Fibroblast of lung (primary cell): Measurements from ENCODE around the gene LRP5.

Source experiments
- EZH2 ChIP-seq: IDR thresholded peaks from 2 replicates; pipeline ENCODE4 v1.5.1; 2012; ENCODE audit warnings: low read length, control low read depth, mild to moderate bottlenecking; ENCODE audit errors: missing control alignments
- TF ChIP-seq, protein P1 (sequence below), 2 donors: IDR thresholded peaks in 1 of 2; conservative IDR thresholded peaks in 1 of 2; 1 replicate in 1 of 2; 2 replicates in 1 of 2; pipeline ENCODE4 v1.5.1; 2011 to 2012; ENCODE audit warnings: low read length in 2 of 2, control low read depth in 1 of 2, inconsistent platforms in 1 of 2, low read depth in 1 of 2, mild to moderate bottlenecking in 1 of 2

DNA sequence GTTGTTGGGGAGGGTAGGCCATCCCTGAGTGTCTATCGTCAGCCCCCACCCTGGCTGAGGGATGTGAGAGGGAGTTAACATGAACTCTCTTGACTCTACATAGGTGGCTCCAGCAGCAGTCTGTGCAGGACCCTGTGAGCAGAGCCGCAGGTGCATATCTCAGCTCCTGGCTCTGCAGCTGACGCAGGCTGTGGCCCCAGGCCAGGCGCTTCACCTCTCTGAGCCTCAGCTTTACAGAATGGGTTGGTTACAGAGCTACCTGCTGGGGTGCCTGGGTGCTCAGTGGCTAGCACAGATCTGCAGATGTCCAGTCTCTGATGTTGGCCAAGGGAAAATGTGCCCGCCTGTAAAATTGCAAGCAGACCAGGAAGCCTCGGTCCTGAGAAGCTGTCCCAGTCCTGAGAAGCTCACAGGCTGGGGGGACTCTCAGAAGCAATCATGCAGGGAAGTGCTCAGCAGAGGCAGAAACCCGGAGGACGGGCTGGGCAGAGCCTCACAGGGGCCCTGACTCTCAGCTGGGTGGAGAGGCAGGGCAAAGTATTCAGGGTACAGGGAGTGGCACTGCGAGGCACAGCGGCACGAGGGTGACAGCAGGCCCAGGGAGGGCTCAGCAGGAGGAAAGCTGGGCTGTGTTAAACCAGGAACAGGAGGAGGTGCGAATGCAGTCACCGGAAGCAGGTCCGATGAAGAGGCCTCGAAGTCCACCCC is 15.9 kb upstream of the LRP5 start:
- TF ChIP-seq, protein P1, sequence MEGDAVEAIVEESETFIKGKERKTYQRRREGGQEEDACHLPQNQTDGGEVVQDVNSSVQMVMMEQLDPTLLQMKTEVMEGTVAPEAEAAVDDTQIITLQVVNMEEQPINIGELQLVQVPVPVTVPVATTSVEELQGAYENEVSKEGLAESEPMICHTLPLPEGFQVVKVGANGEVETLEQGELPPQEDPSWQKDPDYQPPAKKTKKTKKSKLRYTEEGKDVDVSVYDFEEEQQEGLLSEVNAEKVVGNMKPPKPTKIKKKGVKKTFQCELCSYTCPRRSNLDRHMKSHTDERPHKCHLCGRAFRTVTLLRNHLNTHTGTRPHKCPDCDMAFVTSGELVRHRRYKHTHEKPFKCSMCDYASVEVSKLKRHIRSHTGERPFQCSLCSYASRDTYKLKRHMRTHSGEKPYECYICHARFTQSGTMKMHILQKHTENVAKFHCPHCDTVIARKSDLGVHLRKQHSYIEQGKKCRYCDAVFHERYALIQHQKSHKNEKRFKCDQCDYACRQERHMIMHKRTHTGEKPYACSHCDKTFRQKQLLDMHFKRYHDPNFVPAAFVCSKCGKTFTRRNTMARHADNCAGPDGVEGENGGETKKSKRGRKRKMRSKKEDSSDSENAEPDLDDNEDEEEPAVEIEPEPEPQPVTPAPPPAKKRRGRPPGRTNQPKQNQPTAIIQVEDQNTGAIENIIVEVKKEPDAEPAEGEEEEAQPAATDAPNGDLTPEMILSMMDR (conservative IDR thresholded peaks at IDR 0.05 in 1 of 2, IDR thresholded peaks at IDR 0.05 in 1 of 2; ENCODE audit: low read depth in 1 of 2, low read length in 2 of 2), result no peak
- TF ChIP-seq EZH2, result no peak
